WTC11 (cell line): Measurements from ENCODE around the gene APBA1. TPM values are rescaled to one million over a fixed set of nuclear protein-coding genes. Genes with fewer than 3 reads are reported as not detected.

Experiments used
- ATAC-seq: fragments of 200-7000 bp; cut with Tn5 transposase; 2 replicates; pipeline ENCODE4 v1.10.0; 2021; ENCODE audit warnings: mild to moderate bottlenecking, moderate library complexity
- CTCF ChIA-PET: fragments of 300-600 bp; sonication (Branson Sonifier 250); formaldehyde crosslinking; loops from one replicate; lab custom pipeline; 2021; ENCODE audit warnings: antibody characterized with exemption; lab: Charles Lee
- POLR2A ChIA-PET: fragments of 350-600 bp; sonication (Branson Sonifier 250); formaldehyde crosslinking; loops from one replicate; lab custom pipeline; 2021; ENCODE audit warnings: antibody characterized with exemption; lab: Charles Lee
- DNase-seq: peaks from one replicate; pipeline ENCODE4 v3.0.0; 2021; ENCODE audit warnings: low spot score
- H3K27ac Mint-ChIP-seq: 2 replicates; pipeline ENCODE4 v1.8.0; 2021; ENCODE audit warnings: mixed read lengths
- H3K27me3 Mint-ChIP-seq: 2 replicates; pipeline ENCODE4 v1.8.0; 2021; ENCODE audit warnings: low read depth, mild to moderate bottlenecking, moderate library complexity, mixed read lengths
- H3K36me3 Mint-ChIP-seq: 2 replicates; pipeline ENCODE4 v1.8.0; 2021; ENCODE audit warnings: mixed read lengths
- H3K4me1 Mint-ChIP-seq: 2 replicates; pipeline ENCODE4 v1.8.0; 2022; ENCODE audit warnings: mixed read lengths
- H3K4me3 Mint-ChIP-seq: 2 replicates; pipeline ENCODE4 v1.8.0; 2021; ENCODE audit warnings: mild to moderate bottlenecking, moderate library complexity, mixed read lengths
- H3K9me3 Mint-ChIP-seq: 2 replicates; pipeline ENCODE4 v1.8.0; 2021; ENCODE audit warnings: mixed read lengths
- ELF4 ChIP-seq: sonication (generic); formaldehyde crosslinking; IDR thresholded peaks from 2 replicates; pipeline ENCODE4 v1.8.1; 2022; ENCODE audit warnings: low read depth, mild to moderate bottlenecking, moderate library complexity, missing genetic modification reagents
- ETV6 ChIP-seq: sonication (generic); formaldehyde crosslinking; IDR thresholded peaks from 2 replicates; pipeline ENCODE4 v1.8.1; 2022; ENCODE audit warnings: mild to moderate bottlenecking, missing genetic modification reagents
- FOXP1 ChIP-seq: sonication (generic); formaldehyde crosslinking; IDR thresholded peaks from 2 replicates; pipeline ENCODE4 v1.8.0; 2022; ENCODE audit warnings: missing genetic modification reagents, mild to moderate bottlenecking, moderate library complexity, borderline replicate concordance
- JUN ChIP-seq: sonication (generic); formaldehyde crosslinking; IDR thresholded peaks from 2 replicates; pipeline ENCODE4 v1.8.0; 2023; ENCODE audit warnings: mild to moderate bottlenecking, missing genetic modification reagents
- KAT7 ChIP-seq: sonication (generic); formaldehyde crosslinking; IDR thresholded peaks from 2 replicates; pipeline ENCODE4 v1.8.1; 2023; ENCODE audit warnings: missing genetic modification reagents, mild to moderate bottlenecking, borderline replicate concordance
- MXD4 ChIP-seq: fragments of 250-450 bp; sonication (Bioruptor Pico); IDR thresholded peaks from 2 replicates; pipeline ENCODE4 v1.8.0; 2021; ENCODE audit warnings: mild to moderate bottlenecking, moderate library complexity, borderline replicate concordance
- NR3C1 ChIP-seq: sonication (generic); formaldehyde crosslinking; conservative IDR thresholded peaks from 2 replicates; pipeline ENCODE4 v1.8.1; 2023; ENCODE audit warnings: low read depth, mild to moderate bottlenecking, missing genetic modification reagents
- SMAD3 ChIP-seq: sonication (generic); formaldehyde crosslinking; IDR thresholded peaks from 2 replicates; pipeline ENCODE4 v1.8.0; 2022; ENCODE audit warnings: missing genetic modification reagents, mild to moderate bottlenecking, borderline replicate concordance
- SOX15 ChIP-seq: fragments of 250-450 bp; sonication (Bioruptor Pico); IDR thresholded peaks from 2 replicates; pipeline ENCODE4 v1.9.0; 2021; ENCODE audit warnings: mild to moderate bottlenecking
- TCF7 ChIP-seq: sonication (generic); formaldehyde crosslinking; IDR thresholded peaks from 2 replicates; pipeline ENCODE4 v1.8.0; 2022; ENCODE audit warnings: mild to moderate bottlenecking, low read depth, missing genetic modification reagents, moderate library complexity
- ZNF232 ChIP-seq: sonication (generic); formaldehyde crosslinking; IDR thresholded peaks from 2 replicates; pipeline ENCODE4 v1.8.0; 2022; ENCODE audit warnings: mild to moderate bottlenecking, missing genetic modification reagents
- total RNA-seq: library from RNA; stranded (reverse); gene quantifications from 3 replicates; pipeline ENCODE4 v1.2.3, GENCODE V29; 2021
- TF ChIP-seq, protein P1 (sequence below): sonication (generic); formaldehyde crosslinking; IDR thresholded peaks from 2 replicates; pipeline ENCODE4 v1.8.0; 2022; ENCODE audit warnings: mild to moderate bottlenecking, missing genetic modification reagents
- TF ChIP-seq, protein P2 (sequence below): fragments of 200-600 bp; IDR thresholded peaks from 2 replicates; pipeline ENCODE4 v1.8.0; 2022; ENCODE audit warnings: antibody characterized with exemption
- TF ChIP-seq, protein P3 (sequence below): sonication (generic); formaldehyde crosslinking; IDR thresholded peaks from 2 replicates; pipeline ENCODE4 v1.8.1; 2022; ENCODE audit warnings: mild to moderate bottlenecking, missing genetic modification reagents, moderate library complexity, borderline replicate concordance
- TF ChIP-seq, protein P4 (sequence below): sonication (generic); formaldehyde crosslinking; IDR thresholded peaks from 2 replicates; pipeline ENCODE4 v1.8.1; 2022; ENCODE audit warnings: low read depth, mild to moderate bottlenecking, moderate library complexity, missing genetic modification reagents, borderline replicate concordance
- TF ChIP-seq, protein P5 (sequence below): sonication (generic); formaldehyde crosslinking; IDR thresholded peaks from 2 replicates; pipeline ENCODE4 v1.8.0; 2022; ENCODE audit warnings: mild to moderate bottlenecking, missing genetic modification reagents
- TF ChIP-seq, protein P6 (sequence below): sonication (generic); formaldehyde crosslinking; IDR thresholded peaks from 2 replicates; pipeline ENCODE4 v1.8.1; 2023; ENCODE audit warnings: mild to moderate bottlenecking, missing genetic modification reagents, moderate library complexity
- TF ChIP-seq, protein P7 (sequence below): fragments of 250-450 bp; sonication (Bioruptor Pico); IDR thresholded peaks from 2 replicates; pipeline ENCODE4 v1.8.0; 2021; ENCODE audit warnings: mild to moderate bottlenecking
- TF ChIP-seq, protein P8 (sequence below): sonication (generic); formaldehyde crosslinking; IDR thresholded peaks from 2 replicates; pipeline ENCODE4 v1.8.0; 2022; ENCODE audit warnings: missing genetic modification reagents
- TF ChIP-seq, protein P9 (sequence below): sonication (generic); formaldehyde crosslinking; IDR thresholded peaks from 2 replicates; pipeline ENCODE4 v1.8.1; 2022; ENCODE audit warnings: mild to moderate bottlenecking, moderate library complexity, missing genetic modification reagents

APBA1 gene
- total RNA-seq, 1 experiment from 2014 or later = 0.94 TPM

DNA sequence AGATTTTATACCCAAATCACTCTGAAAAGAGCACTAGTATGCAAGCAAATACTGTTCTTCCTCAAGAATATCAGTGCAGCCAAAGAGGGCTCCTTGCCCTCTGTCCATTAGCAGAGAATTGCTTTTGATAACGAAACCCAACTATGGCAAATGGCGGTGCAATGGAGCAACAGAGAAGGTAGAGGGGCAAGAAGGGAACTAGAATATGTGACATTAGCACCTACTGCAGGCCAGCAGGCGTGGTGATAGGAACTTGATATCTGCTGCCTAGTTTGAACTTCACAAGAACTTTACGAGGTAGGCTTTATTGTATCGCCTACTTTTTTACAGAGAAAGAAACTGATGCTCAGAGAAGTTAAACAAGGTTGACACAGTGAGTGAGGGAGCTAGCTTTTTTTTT is 66.1 kb downstream of the APBA1 start (continued):
- TF ChIP-seq KAT7 (CRISPR knock-in tag) (no peak), FOXP1 (CRISPR knock-in tag) (no peak), ETV6 (no peak)

DNA sequence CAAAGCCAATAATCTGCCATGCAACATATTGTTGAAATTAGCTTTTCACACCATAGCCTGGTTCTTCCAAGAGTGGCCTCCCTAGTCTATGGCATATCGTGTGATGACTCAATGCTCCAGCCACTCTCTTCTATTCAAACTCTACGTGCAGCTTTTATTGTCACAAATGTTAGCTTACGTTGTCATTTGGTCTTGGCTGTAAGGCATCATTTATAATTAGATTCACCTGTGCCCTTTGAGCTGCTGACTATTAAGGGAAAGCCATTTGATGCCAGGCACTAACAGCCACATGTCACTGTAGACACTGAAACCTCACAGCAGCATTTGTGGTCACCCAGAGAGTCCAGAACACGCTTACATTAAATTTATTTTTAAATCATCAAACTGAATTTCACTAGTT is 66.8 kb downstream of the APBA1 start:
- TF ChIP-seq, protein P1, sequence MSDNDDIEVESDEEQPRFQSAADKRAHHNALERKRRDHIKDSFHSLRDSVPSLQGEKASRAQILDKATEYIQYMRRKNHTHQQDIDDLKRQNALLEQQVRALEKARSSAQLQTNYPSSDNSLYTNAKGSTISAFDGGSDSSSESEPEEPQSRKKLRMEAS = no peak
- no peak for TF ChIP-seq FOXP1 (CRISPR knock-in tag)
- no peak for TF ChIP-seq TCF7 (CRISPR knock-in tag)
- TF ChIP-seq, protein P2, sequence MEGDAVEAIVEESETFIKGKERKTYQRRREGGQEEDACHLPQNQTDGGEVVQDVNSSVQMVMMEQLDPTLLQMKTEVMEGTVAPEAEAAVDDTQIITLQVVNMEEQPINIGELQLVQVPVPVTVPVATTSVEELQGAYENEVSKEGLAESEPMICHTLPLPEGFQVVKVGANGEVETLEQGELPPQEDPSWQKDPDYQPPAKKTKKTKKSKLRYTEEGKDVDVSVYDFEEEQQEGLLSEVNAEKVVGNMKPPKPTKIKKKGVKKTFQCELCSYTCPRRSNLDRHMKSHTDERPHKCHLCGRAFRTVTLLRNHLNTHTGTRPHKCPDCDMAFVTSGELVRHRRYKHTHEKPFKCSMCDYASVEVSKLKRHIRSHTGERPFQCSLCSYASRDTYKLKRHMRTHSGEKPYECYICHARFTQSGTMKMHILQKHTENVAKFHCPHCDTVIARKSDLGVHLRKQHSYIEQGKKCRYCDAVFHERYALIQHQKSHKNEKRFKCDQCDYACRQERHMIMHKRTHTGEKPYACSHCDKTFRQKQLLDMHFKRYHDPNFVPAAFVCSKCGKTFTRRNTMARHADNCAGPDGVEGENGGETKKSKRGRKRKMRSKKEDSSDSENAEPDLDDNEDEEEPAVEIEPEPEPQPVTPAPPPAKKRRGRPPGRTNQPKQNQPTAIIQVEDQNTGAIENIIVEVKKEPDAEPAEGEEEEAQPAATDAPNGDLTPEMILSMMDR = no peak
- no peak for TF ChIP-seq MXD4
- no peak for TF ChIP-seq JUN (CRISPR knock-in tag)
- TF ChIP-seq, protein P3, sequence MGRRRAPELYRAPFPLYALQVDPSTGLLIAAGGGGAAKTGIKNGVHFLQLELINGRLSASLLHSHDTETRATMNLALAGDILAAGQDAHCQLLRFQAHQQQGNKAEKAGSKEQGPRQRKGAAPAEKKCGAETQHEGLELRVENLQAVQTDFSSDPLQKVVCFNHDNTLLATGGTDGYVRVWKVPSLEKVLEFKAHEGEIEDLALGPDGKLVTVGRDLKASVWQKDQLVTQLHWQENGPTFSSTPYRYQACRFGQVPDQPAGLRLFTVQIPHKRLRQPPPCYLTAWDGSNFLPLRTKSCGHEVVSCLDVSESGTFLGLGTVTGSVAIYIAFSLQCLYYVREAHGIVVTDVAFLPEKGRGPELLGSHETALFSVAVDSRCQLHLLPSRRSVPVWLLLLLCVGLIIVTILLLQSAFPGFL (CRISPR knock-in tag) = no peak
- no peak for TF ChIP-seq ZNF232
- TF ChIP-seq, protein P4, sequence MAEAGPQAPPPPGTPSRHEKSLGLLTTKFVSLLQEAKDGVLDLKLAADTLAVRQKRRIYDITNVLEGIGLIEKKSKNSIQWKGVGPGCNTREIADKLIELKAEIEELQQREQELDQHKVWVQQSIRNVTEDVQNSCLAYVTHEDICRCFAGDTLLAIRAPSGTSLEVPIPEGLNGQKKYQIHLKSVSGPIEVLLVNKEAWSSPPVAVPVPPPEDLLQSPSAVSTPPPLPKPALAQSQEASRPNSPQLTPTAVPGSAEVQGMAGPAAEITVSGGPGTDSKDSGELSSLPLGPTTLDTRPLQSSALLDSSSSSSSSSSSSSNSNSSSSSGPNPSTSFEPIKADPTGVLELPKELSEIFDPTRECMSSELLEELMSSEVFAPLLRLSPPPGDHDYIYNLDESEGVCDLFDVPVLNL (CRISPR knock-in tag) = no peak
- TF ChIP-seq, protein P5, sequence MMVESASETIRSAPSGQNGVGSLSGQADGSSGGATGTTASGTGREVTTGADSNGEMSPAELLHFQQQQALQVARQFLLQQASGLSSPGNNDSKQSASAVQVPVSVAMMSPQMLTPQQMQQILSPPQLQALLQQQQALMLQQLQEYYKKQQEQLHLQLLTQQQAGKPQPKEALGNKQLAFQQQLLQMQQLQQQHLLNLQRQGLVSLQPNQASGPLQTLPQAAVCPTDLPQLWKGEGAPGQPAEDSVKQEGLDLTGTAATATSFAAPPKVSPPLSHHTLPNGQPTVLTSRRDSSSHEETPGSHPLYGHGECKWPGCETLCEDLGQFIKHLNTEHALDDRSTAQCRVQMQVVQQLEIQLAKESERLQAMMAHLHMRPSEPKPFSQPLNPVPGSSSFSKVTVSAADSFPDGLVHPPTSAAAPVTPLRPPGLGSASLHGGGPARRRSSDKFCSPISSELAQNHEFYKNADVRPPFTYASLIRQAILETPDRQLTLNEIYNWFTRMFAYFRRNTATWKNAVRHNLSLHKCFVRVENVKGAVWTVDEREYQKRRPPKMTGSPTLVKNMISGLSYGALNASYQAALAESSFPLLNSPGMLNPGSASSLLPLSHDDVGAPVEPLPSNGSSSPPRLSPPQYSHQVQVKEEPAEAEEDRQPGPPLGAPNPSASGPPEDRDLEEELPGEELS = no peak
- no peak for TF ChIP-seq SOX15
- TF ChIP-seq, protein P6, sequence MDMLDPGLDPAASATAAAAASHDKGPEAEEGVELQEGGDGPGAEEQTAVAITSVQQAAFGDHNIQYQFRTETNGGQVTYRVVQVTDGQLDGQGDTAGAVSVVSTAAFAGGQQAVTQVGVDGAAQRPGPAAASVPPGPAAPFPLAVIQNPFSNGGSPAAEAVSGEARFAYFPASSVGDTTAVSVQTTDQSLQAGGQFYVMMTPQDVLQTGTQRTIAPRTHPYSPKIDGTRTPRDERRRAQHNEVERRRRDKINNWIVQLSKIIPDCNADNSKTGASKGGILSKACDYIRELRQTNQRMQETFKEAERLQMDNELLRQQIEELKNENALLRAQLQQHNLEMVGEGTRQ = no peak
- no peak for TF ChIP-seq ELF4 (CRISPR knock-in tag)
- TF ChIP-seq, protein P7, sequence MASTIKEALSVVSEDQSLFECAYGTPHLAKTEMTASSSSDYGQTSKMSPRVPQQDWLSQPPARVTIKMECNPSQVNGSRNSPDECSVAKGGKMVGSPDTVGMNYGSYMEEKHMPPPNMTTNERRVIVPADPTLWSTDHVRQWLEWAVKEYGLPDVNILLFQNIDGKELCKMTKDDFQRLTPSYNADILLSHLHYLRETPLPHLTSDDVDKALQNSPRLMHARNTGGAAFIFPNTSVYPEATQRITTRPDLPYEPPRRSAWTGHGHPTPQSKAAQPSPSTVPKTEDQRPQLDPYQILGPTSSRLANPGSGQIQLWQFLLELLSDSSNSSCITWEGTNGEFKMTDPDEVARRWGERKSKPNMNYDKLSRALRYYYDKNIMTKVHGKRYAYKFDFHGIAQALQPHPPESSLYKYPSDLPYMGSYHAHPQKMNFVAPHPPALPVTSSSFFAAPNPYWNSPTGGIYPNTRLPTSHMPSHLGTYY (CRISPR knock-in tag) = no peak
- TF ChIP-seq, protein P8, sequence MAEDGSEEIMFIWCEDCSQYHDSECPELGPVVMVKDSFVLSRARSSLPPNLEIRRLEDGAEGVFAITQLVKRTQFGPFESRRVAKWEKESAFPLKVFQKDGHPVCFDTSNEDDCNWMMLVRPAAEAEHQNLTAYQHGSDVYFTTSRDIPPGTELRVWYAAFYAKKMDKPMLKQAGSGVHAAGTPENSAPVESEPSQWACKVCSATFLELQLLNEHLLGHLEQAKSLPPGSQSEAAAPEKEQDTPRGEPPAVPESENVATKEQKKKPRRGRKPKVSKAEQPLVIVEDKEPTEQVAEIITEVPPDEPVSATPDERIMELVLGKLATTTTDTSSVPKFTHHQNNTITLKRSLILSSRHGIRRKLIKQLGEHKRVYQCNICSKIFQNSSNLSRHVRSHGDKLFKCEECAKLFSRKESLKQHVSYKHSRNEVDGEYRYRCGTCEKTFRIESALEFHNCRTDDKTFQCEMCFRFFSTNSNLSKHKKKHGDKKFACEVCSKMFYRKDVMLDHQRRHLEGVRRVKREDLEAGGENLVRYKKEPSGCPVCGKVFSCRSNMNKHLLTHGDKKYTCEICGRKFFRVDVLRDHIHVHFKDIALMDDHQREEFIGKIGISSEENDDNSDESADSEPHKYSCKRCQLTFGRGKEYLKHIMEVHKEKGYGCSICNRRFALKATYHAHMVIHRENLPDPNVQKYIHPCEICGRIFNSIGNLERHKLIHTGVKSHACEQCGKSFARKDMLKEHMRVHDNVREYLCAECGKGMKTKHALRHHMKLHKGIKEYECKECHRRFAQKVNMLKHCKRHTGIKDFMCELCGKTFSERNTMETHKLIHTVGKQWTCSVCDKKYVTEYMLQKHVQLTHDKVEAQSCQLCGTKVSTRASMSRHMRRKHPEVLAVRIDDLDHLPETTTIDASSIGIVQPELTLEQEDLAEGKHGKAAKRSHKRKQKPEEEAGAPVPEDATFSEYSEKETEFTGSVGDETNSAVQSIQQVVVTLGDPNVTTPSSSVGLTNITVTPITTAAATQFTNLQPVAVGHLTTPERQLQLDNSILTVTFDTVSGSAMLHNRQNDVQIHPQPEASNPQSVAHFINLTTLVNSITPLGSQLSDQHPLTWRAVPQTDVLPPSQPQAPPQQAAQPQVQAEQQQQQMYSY = no peak
- TF ChIP-seq, protein P9, sequence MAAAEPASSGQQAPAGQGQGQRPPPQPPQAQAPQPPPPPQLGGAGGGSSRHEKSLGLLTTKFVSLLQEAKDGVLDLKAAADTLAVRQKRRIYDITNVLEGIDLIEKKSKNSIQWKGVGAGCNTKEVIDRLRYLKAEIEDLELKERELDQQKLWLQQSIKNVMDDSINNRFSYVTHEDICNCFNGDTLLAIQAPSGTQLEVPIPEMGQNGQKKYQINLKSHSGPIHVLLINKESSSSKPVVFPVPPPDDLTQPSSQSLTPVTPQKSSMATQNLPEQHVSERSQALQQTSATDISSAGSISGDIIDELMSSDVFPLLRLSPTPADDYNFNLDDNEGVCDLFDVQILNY (CRISPR knock-in tag) = no peak
- TF ChIP-seq NR3C1 (CRISPR knock-in tag) = no peak
- TF ChIP-seq SMAD3 = no peak
- DNase-seq (no peak), ATAC-seq (no peak)
- H3K4me3 Mint-ChIP-seq = no peak overlapping the region
- ChIA-PET POLR2A (no interaction called here), CTCF (no interaction called here)
- peaks cover 7% of the 10 kb centered on the region for H3K4me1 Mint-ChIP-seq
- H3K27me3 Mint-ChIP-seq = no peaks in the 10 kb centered on the region
- H3K9me3 Mint-ChIP-seq = no peaks in the 10 kb centered on the region
- H3K27ac Mint-ChIP-seq = no peak overlapping the region
- no peaks in the 10 kb centered on the region for H3K36me3 Mint-ChIP-seq
